Effector CD4-positive, alpha-beta T cell (primary cell): ENCODE results near the gene ZMIZ1.

Experiments used
- DNase-seq: peaks from one replicate; pipeline ENCODE4 v3.0.0-alpha.2; 2020

Gene ZMIZ1

GRCh38 chr10:79239275-79239779, 170.6 kb downstream of the ZMIZ1 start:
- no peak for DNase-seq

GRCh38 chr10:79239924-79240581, 171.3 kb downstream of the ZMIZ1 start:
- DNase-seq: no peak

GRCh38 chr10:79241629-79241989, 172.8 kb downstream of the ZMIZ1 start:
- no peak for DNase-seq

GRCh38 chr10:79241990-79242619, 173.3 kb downstream of the ZMIZ1 start:
- DNase-seq: no peak

GRCh38 chr10:79242620-79243152, 173.9 kb downstream of the ZMIZ1 start:
- DNase-seq: peak; percentile 11

GRCh38 chr10:79243181-79244067, 174.7 kb downstream of the ZMIZ1 start:
- DNase-seq: peak; percentile 30

- DNase-seq: no peak
These were observed 175.3 kb downstream of the ZMIZ1 start for GRCh38 chr10:79244068-79244442.

GRCh38 chr10:79244841-79245504, 176.2 kb downstream of the ZMIZ1 start:
- DNase-seq: no peak

GRCh38 chr10:79245539-79246208, 176.9 kb downstream of the ZMIZ1 start:
- no peak for DNase-seq

GRCh38 chr10:79246209-79246581, 177.4 kb downstream of the ZMIZ1 start:
- DNase-seq: no peak

GRCh38 chr10:79246606-79247275, 178.0 kb downstream of the ZMIZ1 start:
- no peak for DNase-seq

GRCh38 chr10:79247373-79248137, 178.8 kb downstream of the ZMIZ1 start:
- no peak for DNase-seq

GRCh38 chr10:79248341-79249185, 179.8 kb downstream of the ZMIZ1 start:
- no peak for DNase-seq

- no peak for DNase-seq
These were observed 180.7 kb downstream of the ZMIZ1 start for GRCh38 chr10:79249186-79250121.

GRCh38 chr10:79250259-79250658, 181.5 kb downstream of the ZMIZ1 start:
- no peak for DNase-seq

GRCh38 chr10:79252450-79252849, 183.7 kb downstream of the ZMIZ1 start:
- DNase-seq: no peak

GRCh38 chr10:79252971-79253370, 184.2 kb downstream of the ZMIZ1 start:
- DNase-seq: no peak

GRCh38 chr10:79253704-79254103, 184.9 kb downstream of the ZMIZ1 start:
- no peak for DNase-seq
